Mesothelial cell of epicardium (in vitro differentiated cells): Measurements from ENCODE around the gene MUC20. TPM values are rescaled to one million over a fixed set of nuclear protein-coding genes. Genes with fewer than 3 reads are reported as not detected.
"Not testable (repeated sequence)": the region's sequence is repeated elsewhere in the genome, so short reads cannot be mapped to it uniquely, and the experiment has no call there.

Source experiments
- DNase-seq, 2 experiments: peaks; one replicate each; pipeline ENCODE4 v3.0.0; 2021; ENCODE audit warnings: low spot score in 2 of 2; ENCODE audit not compliant: unreplicated experiment in 2 of 2
- H3K27ac Mint-ChIP-seq: 2 replicates; pipeline ENCODE4 v1.8.0; 2021; ENCODE audit warnings: mixed read lengths
- H3K27me3 Mint-ChIP-seq: 2 replicates; pipeline ENCODE4 v1.8.0; 2021; ENCODE audit warnings: low read depth, mixed read lengths
- H3K36me3 Mint-ChIP-seq: 2 replicates; pipeline ENCODE4 v1.8.0; 2021; ENCODE audit warnings: mixed read lengths
- H3K4me1 Mint-ChIP-seq: 2 replicates; pipeline ENCODE4 v1.8.0; 2021; ENCODE audit warnings: mixed read lengths
- H3K4me3 Mint-ChIP-seq: 2 replicates; pipeline ENCODE4 v1.8.0; 2021; ENCODE audit warnings: mild to moderate bottlenecking, moderate library complexity, mixed read lengths
- H3K9me3 Mint-ChIP-seq: 2 replicates; pipeline ENCODE4 v1.8.0; 2021; ENCODE audit warnings: mixed read lengths
- CTCF ChIP-seq: fragments of 200-600 bp; sonication (generic); IDR thresholded peaks from one replicate; pipeline ENCODE4 v1.5.0; 2021; ENCODE audit warnings: antibody characterized with exemption; ENCODE audit not compliant: unreplicated experiment
- total RNA-seq: library from RNA; stranded (reverse); gene quantifications from 3 replicates; pipeline ENCODE4 v1.2.1, GENCODE V29; 2021

Gene MUC20
- total RNA-seq, 1 donor from 2014 or later, result 11.7 TPM

- no peak overlapping the region for H3K27ac Mint-ChIP-seq
- no peak for DNase-seq
- H3K36me3 Mint-ChIP-seq, result peaks cover 47% of the 10 kb centered on the region
- H3K4me3 Mint-ChIP-seq, result no peak overlapping the region
- peaks cover 5% of the 10 kb centered on the region for H3K4me1 Mint-ChIP-seq
- H3K27me3 Mint-ChIP-seq, result no peaks in the 10 kb centered on the region
- no peak for TF ChIP-seq CTCF
- no peaks in the 10 kb centered on the region for H3K9me3 Mint-ChIP-seq
Observed at GRCh38 chr3:195693428-195694216, 27.2 kb upstream of the MUC20 start.

- peaks cover 40% of the 10 kb centered on the region for H3K36me3 Mint-ChIP-seq
- not testable (repeated sequence) for DNase-seq, H3K4me3 Mint-ChIP-seq, H3K27ac Mint-ChIP-seq, H3K4me1 Mint-ChIP-seq, H3K27me3 Mint-ChIP-seq, H3K9me3 Mint-ChIP-seq
Observed at GRCh38 chr3:195694217-195695076, 26.3 kb upstream of the MUC20 start.

GRCh38 chr3:195696632-195697278 lies 24.0 kb upstream of the MUC20 start:
- Mint-ChIP-seq H3K9me3 (no peaks in the 10 kb centered on the region), H3K36me3 (peaks cover 39% of the 10 kb centered on the region), H3K27me3 (no peaks in the 10 kb centered on the region), H3K4me3 (no peak overlapping the region), H3K4me1 (peaks cover 7% of the 10 kb centered on the region), H3K27ac (no peak overlapping the region)
- no peak for TF ChIP-seq CTCF
- DNase-seq, result no peak

- Mint-ChIP-seq H3K4me3 (no peak overlapping the region), H3K27ac (no peak overlapping the region), H3K9me3 (no peaks in the 10 kb centered on the region), H3K27me3 (no peaks in the 10 kb centered on the region), H3K4me1 (peaks cover 7% of the 10 kb centered on the region), H3K36me3 (peaks cover 29% of the 10 kb centered on the region)
- DNase-seq, result no peak
- no peak for TF ChIP-seq CTCF
Observed at GRCh38 chr3:195697582-195698324, 23.0 kb upstream of the MUC20 start.

GRCh38 chr3:195698325-195698646 lies 22.5 kb upstream of the MUC20 start:
- no peak for TF ChIP-seq CTCF
- no peak overlapping the region for H3K4me3 Mint-ChIP-seq
- H3K36me3 Mint-ChIP-seq, result peaks cover 26% of the 10 kb centered on the region
- no peaks in the 10 kb centered on the region for H3K9me3 Mint-ChIP-seq
- H3K27ac Mint-ChIP-seq, result no peak overlapping the region
- no peak for DNase-seq
- no peaks in the 10 kb centered on the region for H3K27me3 Mint-ChIP-seq
- peaks cover 7% of the 10 kb centered on the region for H3K4me1 Mint-ChIP-seq
